ENCODE measurements around the gene MACF1. TPM values are rescaled to one million over a fixed set of nuclear protein-coding genes. Genes with fewer than 3 reads are reported as not detected.
A peak's percentile ranks its signal among the peaks of the same experiment; 100 is the strongest.

MACF1 gene
- total and polyA plus RNA-seq, 12 donors, result 85.3 to 379 (median 305) TPM

- no peak for DNase-seq
Observed at GRCh38 chr1:39170731-39171667, 33.5 kb upstream of the MACF1 start.

GRCh38 chr1:39173119-39173994 lies 31.1 kb upstream of the MACF1 start:
- peaks cover 3 to 76% (median 45%) of the 10 kb centered on the region in 9 donors for H3K4me1 ChIP-seq
- WGBS, 2 donors, result 83% methylated on average over 9 of the region's 9 CpGs
- DNase-seq, result no peak
- no peak overlapping the region for H3K4me3 ChIP-seq
- intact Hi-C loops (cut with DNase I), result no loop called here
- no peaks in the 10 kb centered on the region for H3K36me3 ChIP-seq
- TF ChIP-seq CTCF (IDR thresholded peaks at IDR 0.05), result peak in 2 of 9 donors; percentile 12 to 17
- no peaks in the 10 kb centered on the region for H3K27me3 ChIP-seq
- no peaks in the 10 kb centered on the region for H3K9me3 ChIP-seq
- peak in 6 of 8 donors; percentile 26 to 52 (median 38) for ATAC-seq
- peak overlapping the region; percentile 7 to 68 (median 51) for H3K27ac ChIP-seq

More at GRCh38 chr1:39170731-39171667, 33.5 kb upstream of the MACF1 start:
- H3K27me3 ChIP-seq, result no peaks in the 10 kb centered on the region
- WGBS, 2 donors, result 85 to 91% methylated on average over 9 of the region's 9 CpGs
- intact Hi-C loops (cut with DNase I), result no loop called here
- no peak for TF ChIP-seq CTCF (IDR thresholded peaks at IDR 0.05)
- no peaks in the 10 kb centered on the region for H3K9me3 ChIP-seq
- no peak overlapping the region for H3K4me3 ChIP-seq
- H3K27ac ChIP-seq, result no peak overlapping the region
- H3K4me1 ChIP-seq, result peaks cover 7 to 77% (median 52%) of the 10 kb centered on the region in 9 donors
- no peaks in the 10 kb centered on the region for H3K36me3 ChIP-seq
- ATAC-seq, result no peak

GRCh38 chr1:39173995-39174380 lies 30.5 kb upstream of the MACF1 start:
- no peaks in the 10 kb centered on the region for H3K27me3 ChIP-seq
- H3K4me3 ChIP-seq, result no peak overlapping the region
- peak overlapping the region; percentile 7 to 68 (median 51) for H3K27ac ChIP-seq
- ATAC-seq (peak in 7 of 8 donors; percentile 8 to 61 (median 37)), DNase-seq (no peak)
- intact Hi-C loops (cut with DNase I), result no loop called here
- WGBS, 2 donors, result 54 to 73% methylated on average over 2 of the region's 2 CpGs
- no peaks in the 10 kb centered on the region for H3K36me3 ChIP-seq
- H3K4me1 ChIP-seq, result peaks cover 3 to 76% (median 51%) of the 10 kb centered on the region in 9 donors
- no peak for TF ChIP-seq CTCF (IDR thresholded peaks at IDR 0.05)
- no peaks in the 10 kb centered on the region for H3K9me3 ChIP-seq

Data from heart right ventricle (tissue), 16 donors.